ENCODE measurements around the gene ZNF609. TPM values are rescaled to one million over a fixed set of nuclear protein-coding genes. Genes with fewer than 3 reads are reported as not detected.

The ZNF609 gene
- polyA plus RNA-seq, 1 experiment = 28.9 TPM

DNA sequence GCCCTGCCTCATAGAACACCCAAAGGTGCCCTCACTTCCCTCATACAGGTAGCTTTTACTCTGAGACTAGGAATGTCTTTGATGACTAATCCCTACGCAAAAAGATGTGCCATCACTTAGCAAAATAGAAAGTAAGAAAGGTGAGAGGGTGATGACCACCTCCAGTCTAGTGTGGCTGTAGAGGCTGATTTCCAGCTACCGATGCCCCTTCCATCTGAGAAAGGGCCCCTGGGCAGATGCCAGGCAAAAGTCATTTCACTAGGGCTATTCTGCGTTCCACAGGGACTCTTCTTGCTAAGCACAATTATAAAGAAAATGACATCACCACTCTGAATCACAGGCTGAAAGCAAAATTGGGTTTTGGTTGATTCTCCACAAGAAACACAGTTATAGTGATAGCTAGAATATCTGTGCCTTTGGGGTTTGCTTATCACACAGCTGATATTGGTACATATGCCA lies 237.6 kb downstream of the ZNF609 start:
- ChIA-PET POLR2A (no interaction called here), CTCF (interaction anchor here (1.5 to 1.7 kb wide), 2 partner anchors 11 to 30 kb away, joined by 6 to 7 read pairs; no protein-coding TSS in a partner anchor)
- H3K9me3 ChIP-seq (ENCODE audit: control insufficient read depth, insufficient read depth, low read length) = no peaks in the 10 kb centered on the region; the same call in 1 of the 2 replicates
- H3K27me3 ChIP-seq (ENCODE audit: control insufficient read depth, insufficient read depth, low read length) = no peaks in the 10 kb centered on the region
- TF ChIP-seq, protein P1, sequence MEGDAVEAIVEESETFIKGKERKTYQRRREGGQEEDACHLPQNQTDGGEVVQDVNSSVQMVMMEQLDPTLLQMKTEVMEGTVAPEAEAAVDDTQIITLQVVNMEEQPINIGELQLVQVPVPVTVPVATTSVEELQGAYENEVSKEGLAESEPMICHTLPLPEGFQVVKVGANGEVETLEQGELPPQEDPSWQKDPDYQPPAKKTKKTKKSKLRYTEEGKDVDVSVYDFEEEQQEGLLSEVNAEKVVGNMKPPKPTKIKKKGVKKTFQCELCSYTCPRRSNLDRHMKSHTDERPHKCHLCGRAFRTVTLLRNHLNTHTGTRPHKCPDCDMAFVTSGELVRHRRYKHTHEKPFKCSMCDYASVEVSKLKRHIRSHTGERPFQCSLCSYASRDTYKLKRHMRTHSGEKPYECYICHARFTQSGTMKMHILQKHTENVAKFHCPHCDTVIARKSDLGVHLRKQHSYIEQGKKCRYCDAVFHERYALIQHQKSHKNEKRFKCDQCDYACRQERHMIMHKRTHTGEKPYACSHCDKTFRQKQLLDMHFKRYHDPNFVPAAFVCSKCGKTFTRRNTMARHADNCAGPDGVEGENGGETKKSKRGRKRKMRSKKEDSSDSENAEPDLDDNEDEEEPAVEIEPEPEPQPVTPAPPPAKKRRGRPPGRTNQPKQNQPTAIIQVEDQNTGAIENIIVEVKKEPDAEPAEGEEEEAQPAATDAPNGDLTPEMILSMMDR (IDR thresholded peaks at IDR 0.05; ENCODE audit: low read depth, low read length) = no peak
- H3K27ac ChIP-seq (ENCODE audit: low read depth, low read length) = no peak overlapping the region
- no peak for DNase-seq (ENCODE audit: low read depth, low spot score)
- H3K4me3 ChIP-seq (ENCODE audit: low read depth, low read length) = no peak overlapping the region

DNA sequence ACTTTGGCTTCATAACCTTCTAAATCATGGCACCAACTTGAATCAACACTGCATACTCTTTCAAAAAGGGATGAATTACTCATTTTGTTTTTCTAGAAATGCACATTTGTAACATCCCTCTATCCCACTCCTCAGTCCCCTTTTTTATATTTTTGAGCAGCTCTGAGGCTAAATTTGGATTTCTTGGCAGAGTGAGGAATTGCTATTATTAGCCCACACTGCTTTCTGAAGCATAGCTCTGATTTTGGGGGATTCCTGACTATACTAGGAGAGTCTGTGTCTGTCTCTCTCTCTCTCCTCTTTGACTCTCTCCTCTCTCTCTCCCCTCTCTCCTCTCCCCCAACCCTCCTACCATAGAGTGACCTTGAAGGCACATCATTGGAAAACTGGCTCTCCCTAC lies 238.4 kb downstream of the ZNF609 start:
- CTCF ChIA-PET = no interaction called here
- Histone ChIP-seq H3K4me3 (ENCODE audit: low read depth, low read length) (no peak overlapping the region), H3K27me3 (ENCODE audit: control insufficient read depth, insufficient read depth, low read length) (no peaks in the 10 kb centered on the region), H3K9me3 (ENCODE audit: control insufficient read depth, insufficient read depth, low read length) (no peaks in the 10 kb centered on the region; the same call in 1 of the 2 replicates), H3K27ac (ENCODE audit: low read depth, low read length) (no peak overlapping the region)
- DNase-seq (ENCODE audit: low read depth, low spot score) = no peak
- TF ChIP-seq, protein P1 (IDR thresholded peaks at IDR 0.05; ENCODE audit: low read depth, low read length) = no peak
- POLR2A ChIA-PET = no interaction called here

DNA sequence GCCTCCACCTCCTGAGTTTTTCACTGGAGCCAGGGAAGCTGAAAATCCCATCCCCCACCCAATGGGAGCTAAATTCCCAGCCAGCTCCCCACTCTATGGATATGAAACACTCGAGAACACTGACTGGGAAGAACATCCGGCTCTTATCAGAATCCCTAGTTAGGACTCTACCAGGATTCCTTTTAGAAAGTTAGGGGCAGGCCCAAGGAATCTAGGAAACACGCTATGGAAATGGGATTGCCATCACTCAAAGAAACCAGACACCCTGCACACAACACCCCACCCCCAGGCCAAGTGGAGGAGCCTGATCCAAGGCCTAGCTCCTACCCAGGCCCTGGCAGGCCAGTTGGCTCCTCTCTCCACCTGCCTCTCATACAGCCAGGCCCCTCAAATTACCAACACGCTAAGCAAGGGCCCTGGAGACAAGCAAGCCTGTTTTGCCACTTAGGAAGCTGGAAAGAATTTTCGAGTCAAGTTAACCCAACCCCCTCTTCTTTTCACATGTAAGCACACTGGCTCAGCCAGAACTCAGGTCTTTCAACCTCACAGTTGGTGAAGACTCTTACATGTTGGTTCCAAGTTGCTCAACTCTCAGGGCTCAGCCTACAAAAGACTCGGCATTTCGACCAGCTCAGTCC lies 239.5 kb downstream of the ZNF609 start:
- H3K9me3 ChIP-seq (ENCODE audit: control insufficient read depth, insufficient read depth, low read length) = no peaks in the 10 kb centered on the region; the same call in 1 of the 2 replicates
- ChIA-PET POLR2A (no interaction called here), CTCF (interaction anchor here (0.7 kb wide), 1 partner anchor 14 kb away, joined by 3 read pairs; no protein-coding TSS in a partner anchor)
- no peaks in the 10 kb centered on the region for H3K27me3 ChIP-seq (ENCODE audit: control insufficient read depth, insufficient read depth, low read length)
- TF ChIP-seq, protein P1 (IDR thresholded peaks at IDR 0.05; ENCODE audit: low read depth, low read length) = no peak
- peak overlapping the region; percentile 84 for H3K4me3 ChIP-seq (ENCODE audit: low read depth, low read length)
- DNase-seq (ENCODE audit: low read depth, low spot score) = no peak
- H3K27ac ChIP-seq (ENCODE audit: low read depth, low read length) = peak overlapping the region; percentile 57

DNA sequence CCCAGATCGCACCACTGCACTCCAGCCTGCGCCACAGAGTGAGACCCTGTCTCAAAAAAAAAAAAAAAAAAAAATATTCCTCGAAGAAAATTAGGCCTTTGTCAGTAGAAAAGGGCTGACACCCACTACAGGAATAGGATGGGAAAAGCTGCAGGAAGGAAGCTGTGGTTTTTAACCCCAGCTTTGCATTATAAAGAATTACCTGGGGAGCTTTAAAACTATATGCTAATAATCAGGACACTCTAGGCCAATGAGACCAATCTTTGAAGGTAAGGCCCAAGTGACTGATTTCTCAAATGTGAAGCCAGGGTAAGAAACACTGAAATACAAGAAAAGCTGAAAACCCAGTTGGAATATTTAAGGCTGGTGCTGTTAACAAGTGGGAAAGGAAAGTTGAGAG lies 240.7 kb downstream of the ZNF609 start:
- Histone ChIP-seq H3K27ac (ENCODE audit: low read depth, low read length) (peak overlapping the region; percentile 21), H3K4me3 (ENCODE audit: low read depth, low read length) (peak overlapping the region; percentile 84), H3K9me3 (ENCODE audit: control insufficient read depth, insufficient read depth, low read length) (no peaks in the 10 kb centered on the region; the same call in 1 of the 2 replicates), H3K27me3 (ENCODE audit: control insufficient read depth, insufficient read depth, low read length) (no peaks in the 10 kb centered on the region)
- ChIA-PET CTCF (interaction anchor here (1.0 to 2.2 kb wide), 2 partner anchors 27 to 275 kb away, joined by 3 to 8 read pairs; no protein-coding TSS in a partner anchor), POLR2A (interaction anchor here (0.6 kb wide), 1 partner anchor 9 kb away, joined by 12 read pairs; no protein-coding TSS in a partner anchor)
- no peak for DNase-seq (ENCODE audit: low read depth, low spot score)
- TF ChIP-seq, protein P1 (IDR thresholded peaks at IDR 0.05; ENCODE audit: low read depth, low read length) = no peak
